ENCODE measurements around the gene SUPT20H. TPM values are rescaled to one million over a fixed set of nuclear protein-coding genes. Genes with fewer than 3 reads are reported as not detected.

Gene SUPT20H
- total RNA-seq, 6 donors from 2014 or later, result 31.7 to 82.7 (median 44.0) TPM

DNA sequence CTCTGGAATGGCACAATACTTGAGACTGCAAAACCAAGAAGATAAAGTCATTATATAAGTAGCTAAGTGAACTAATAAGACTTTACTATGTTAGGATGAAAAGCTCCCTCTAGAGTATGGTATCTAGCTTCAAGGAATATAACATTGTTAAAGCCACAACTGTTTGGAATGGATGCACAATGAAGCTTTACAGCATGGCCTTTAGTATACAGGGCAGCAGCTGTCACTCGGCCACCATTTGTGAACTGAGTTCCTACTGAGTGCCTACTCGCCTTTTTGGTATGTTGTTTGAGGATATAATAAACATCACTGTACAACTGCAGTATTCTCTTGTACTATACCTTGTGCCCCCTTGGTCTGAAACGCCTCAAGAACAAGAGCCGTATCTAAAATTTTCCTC lies 67.1 kb downstream of the SUPT20H start:
- ATAC-seq (ENCODE audit: low FRiP score in 2 of 2), result no peak
- Histone ChIP-seq H3K9me3 (no peaks in the 10 kb centered on the region), H3K27ac (no peak overlapping the region), H3K36me3 (peaks cover 27 to 81% (median 51%) of the 10 kb centered on the region in 4 donors), H3K4me3 (no peak overlapping the region), H3K27me3 (no peaks in the 10 kb centered on the region), H3K4me1 (peaks cover 0 to 8% (median 0%) of the 10 kb centered on the region in 4 donors)
- DNase-seq, result no peak
- 97 to 98% methylated on average over 4 of the region's 4 CpGs for WGBS, 2 donors
- TF ChIP-seq EP300 (IDR thresholded peaks at IDR 0.05) (no peak), POLR2AphosphoS5 (IDR thresholded peaks at IDR 0.05) (no peak), POLR2A (IDR thresholded peaks at IDR 0.05) (no peak)
- TF ChIP-seq, protein P1, sequence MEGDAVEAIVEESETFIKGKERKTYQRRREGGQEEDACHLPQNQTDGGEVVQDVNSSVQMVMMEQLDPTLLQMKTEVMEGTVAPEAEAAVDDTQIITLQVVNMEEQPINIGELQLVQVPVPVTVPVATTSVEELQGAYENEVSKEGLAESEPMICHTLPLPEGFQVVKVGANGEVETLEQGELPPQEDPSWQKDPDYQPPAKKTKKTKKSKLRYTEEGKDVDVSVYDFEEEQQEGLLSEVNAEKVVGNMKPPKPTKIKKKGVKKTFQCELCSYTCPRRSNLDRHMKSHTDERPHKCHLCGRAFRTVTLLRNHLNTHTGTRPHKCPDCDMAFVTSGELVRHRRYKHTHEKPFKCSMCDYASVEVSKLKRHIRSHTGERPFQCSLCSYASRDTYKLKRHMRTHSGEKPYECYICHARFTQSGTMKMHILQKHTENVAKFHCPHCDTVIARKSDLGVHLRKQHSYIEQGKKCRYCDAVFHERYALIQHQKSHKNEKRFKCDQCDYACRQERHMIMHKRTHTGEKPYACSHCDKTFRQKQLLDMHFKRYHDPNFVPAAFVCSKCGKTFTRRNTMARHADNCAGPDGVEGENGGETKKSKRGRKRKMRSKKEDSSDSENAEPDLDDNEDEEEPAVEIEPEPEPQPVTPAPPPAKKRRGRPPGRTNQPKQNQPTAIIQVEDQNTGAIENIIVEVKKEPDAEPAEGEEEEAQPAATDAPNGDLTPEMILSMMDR (IDR thresholded peaks at IDR 0.05), result no peak

DNA sequence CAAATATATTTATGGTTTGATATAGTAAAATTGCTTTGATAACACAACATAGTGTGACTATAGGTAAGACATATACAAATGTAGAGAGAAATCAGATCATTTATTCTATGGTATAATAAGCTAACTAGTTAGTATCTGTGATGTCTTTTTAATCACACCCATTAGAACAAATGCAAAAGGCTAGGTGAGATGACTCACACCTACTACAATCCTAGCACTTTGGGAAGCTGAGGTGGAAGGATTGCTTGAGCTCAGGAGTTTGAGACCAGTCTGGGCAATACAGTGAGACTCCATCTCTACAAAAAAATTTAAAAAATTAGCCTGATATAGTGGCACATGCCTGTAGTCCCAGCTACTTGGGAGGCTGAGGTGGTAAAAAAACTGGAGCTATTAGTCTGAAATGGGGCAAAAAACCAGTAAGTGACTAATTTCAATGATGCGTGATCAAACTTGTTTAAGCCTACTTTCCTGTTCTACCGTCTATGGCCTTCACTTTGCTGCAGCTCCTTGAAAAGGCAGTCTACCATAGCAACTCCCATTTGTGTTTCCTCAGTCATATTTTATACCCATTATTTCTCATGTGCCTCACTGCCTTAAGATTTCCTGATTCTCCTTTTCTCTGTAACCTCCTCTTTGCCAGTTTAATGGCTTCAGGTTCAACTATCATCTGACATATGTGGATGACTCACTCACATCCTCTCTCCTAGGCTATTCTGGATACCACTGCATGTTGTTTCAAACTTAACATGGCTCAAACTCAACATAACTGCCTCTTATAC lies 72.8 kb downstream of the SUPT20H start:
- Histone ChIP-seq H3K4me1 (no peaks in the 10 kb centered on the region), H3K36me3 (peaks cover 30 to 98% (median 57%) of the 10 kb centered on the region in 4 donors), H3K27ac (no peak overlapping the region), H3K27me3 (no peaks in the 10 kb centered on the region), H3K9me3 (no peaks in the 10 kb centered on the region), H3K4me3 (no peak overlapping the region)
- WGBS, 2 donors, result 88 to 96% methylated on average over 2 of the region's 2 CpGs
- ATAC-seq (ENCODE audit: low FRiP score in 2 of 2) (no peak), DNase-seq (no peak)
- TF ChIP-seq POLR2AphosphoS5 (IDR thresholded peaks at IDR 0.05) (no peak), POLR2A (IDR thresholded peaks at IDR 0.05) (no peak), EP300 (IDR thresholded peaks at IDR 0.05) (no peak)
- TF ChIP-seq, protein P1 (IDR thresholded peaks at IDR 0.05), result no peak

DNA sequence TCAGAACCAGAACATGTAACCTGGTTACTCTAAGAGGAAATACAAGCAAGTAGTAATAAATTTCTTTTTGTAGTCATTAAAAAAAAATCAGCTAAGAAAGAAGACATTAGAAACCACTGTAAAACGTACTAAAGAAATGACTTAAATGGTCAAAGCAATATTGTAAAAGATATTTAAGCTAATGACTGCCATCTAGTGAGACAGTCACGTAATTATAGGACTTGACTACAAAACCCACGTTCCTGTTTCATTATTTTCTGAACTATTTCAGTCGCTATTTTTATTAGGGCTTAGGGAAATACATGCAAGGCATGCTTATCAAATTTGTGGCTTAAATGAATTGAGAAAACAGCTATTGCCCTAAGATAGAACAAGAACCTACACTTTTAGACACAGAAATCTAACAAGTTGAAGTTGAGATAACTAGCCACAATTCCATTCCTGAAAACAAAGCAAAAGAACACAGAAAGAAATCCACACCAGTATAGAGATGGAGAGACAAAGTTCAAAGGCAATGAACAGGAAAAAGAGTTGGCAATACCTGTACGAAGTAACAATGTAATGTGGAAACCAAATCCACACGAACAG lies 78.2 kb downstream of the SUPT20H start:
- no peak for ATAC-seq (ENCODE audit: low FRiP score in 2 of 2)
- WGBS, 2 donors, result 35 to 40% methylated on average over 6 of the region's 6 CpGs
- H3K27ac ChIP-seq, result no peak overlapping the region
- no peaks in the 10 kb centered on the region for H3K9me3 ChIP-seq
- no peaks in the 10 kb centered on the region for H3K27me3 ChIP-seq
- no peak overlapping the region for H3K4me3 ChIP-seq
- no peaks in the 10 kb centered on the region for H3K4me1 ChIP-seq
- TF ChIP-seq, protein P1 (IDR thresholded peaks at IDR 0.05), result peak in 4 of 6 experiments; percentile 29 to 53 (median 44)
- TF ChIP-seq EP300 (IDR thresholded peaks at IDR 0.05) (no peak), POLR2AphosphoS5 (IDR thresholded peaks at IDR 0.05) (no peak)
- DNase-seq, result no peak
- H3K36me3 ChIP-seq, result peaks cover 20 to 88% (median 26%) of the 10 kb centered on the region in 4 donors

DNA sequence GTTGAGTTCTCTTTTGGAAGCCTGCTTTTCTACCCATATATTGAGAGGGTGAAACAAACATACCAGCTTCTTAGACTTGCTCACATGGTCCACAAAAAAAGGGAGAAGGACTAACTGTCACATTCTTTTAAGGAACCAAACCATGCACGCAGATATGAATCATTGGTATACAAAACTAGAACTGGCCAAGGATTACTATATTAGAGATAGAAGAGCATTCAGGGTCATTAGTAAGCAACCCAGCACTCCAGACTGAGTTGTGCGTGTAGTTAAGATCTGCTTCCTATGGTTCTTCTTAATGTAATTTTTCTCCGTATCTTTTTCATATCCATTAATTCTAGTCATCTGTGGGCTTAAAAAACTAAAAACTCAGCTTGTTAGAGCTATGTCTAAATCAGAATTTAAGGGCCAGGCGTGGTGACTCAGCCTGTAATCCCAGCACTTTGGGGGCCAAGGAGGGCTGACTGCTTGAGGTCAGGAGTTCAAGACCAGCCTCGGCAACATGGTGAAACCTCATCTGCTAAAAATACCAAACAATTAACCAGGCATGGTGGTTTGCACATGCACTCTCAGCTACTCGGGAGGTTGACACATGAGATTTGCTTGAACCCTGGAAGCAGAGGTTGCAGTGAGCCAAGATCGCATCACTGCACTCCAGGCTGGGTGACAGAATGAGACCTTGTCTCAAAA lies 80.0 kb downstream of the SUPT20H start:
- TF ChIP-seq POLR2AphosphoS5 (IDR thresholded peaks at IDR 0.05) (no peak), POLR2A (IDR thresholded peaks at IDR 0.05) (no peak), EP300 (IDR thresholded peaks at IDR 0.05) (no peak)
- TF ChIP-seq, protein P1 (IDR thresholded peaks at IDR 0.05), result no peak
- peaks cover 13 to 86% (median 29%) of the 10 kb centered on the region in 4 donors for H3K36me3 ChIP-seq
- no peak overlapping the region for H3K4me3 ChIP-seq
- H3K27me3 ChIP-seq, result no peaks in the 10 kb centered on the region
- peaks cover 0 to 4% (median 0%) of the 10 kb centered on the region in 4 donors for H3K9me3 ChIP-seq
- H3K27ac ChIP-seq, result no peak overlapping the region
- no peaks in the 10 kb centered on the region for H3K4me1 ChIP-seq
- DNase-seq (no peak), ATAC-seq (ENCODE audit: low FRiP score in 2 of 2) (no peak)
- WGBS, 2 donors, result 88 to 89% methylated on average over 7 of the region's 7 CpGs

Data from upper lobe of left lung (tissue), 6 donors.